Measurements from ENCODE around the gene LBP. TPM values are rescaled to one million over a fixed set of nuclear protein-coding genes. Genes with fewer than 3 reads are reported as not detected.

Gene LBP
- total RNA-seq, 1 donor from 2014 or later = not detected

GRCh38 chr20:38325167-38325566 lies 21.1 kb upstream of the LBP start:
- DNase-seq = no peak
- H3K36me3 Mint-ChIP-seq (ENCODE audit: unreplicated experiment) = no peaks in the 10 kb centered on the region
- H3K4me1 Mint-ChIP-seq (ENCODE audit: low read depth, unreplicated experiment) = no peaks in the 10 kb centered on the region
- no peaks in the 10 kb centered on the region for H3K9me3 Mint-ChIP-seq (ENCODE audit: unreplicated experiment)
- TF ChIP-seq CTCF (IDR thresholded peaks at IDR 0.05; ENCODE audit: partially characterized antibody, unreplicated experiment) = no peak
- H3K4me3 Mint-ChIP-seq (ENCODE audit: unreplicated experiment) = no peak overlapping the region
- no peak overlapping the region for H3K27ac Mint-ChIP-seq (ENCODE audit: unreplicated experiment)
- peaks cover 6% of the 10 kb centered on the region for H3K27me3 Mint-ChIP-seq (ENCODE audit: unreplicated experiment)

GRCh38 chr20:38325905-38326304 lies 20.4 kb upstream of the LBP start:
- no peak for TF ChIP-seq CTCF (IDR thresholded peaks at IDR 0.05; ENCODE audit: partially characterized antibody, unreplicated experiment)
- no peaks in the 10 kb centered on the region for H3K9me3 Mint-ChIP-seq (ENCODE audit: unreplicated experiment)
- H3K4me3 Mint-ChIP-seq (ENCODE audit: unreplicated experiment) = no peak overlapping the region
- no peak overlapping the region for H3K27ac Mint-ChIP-seq (ENCODE audit: unreplicated experiment)
- peaks cover 2% of the 10 kb centered on the region for H3K27me3 Mint-ChIP-seq (ENCODE audit: unreplicated experiment)
- H3K4me1 Mint-ChIP-seq (ENCODE audit: low read depth, unreplicated experiment) = no peaks in the 10 kb centered on the region
- DNase-seq = no peak
- no peaks in the 10 kb centered on the region for H3K36me3 Mint-ChIP-seq (ENCODE audit: unreplicated experiment)

GRCh38 chr20:38326309-38326708 lies 20.0 kb upstream of the LBP start:
- no peak for DNase-seq
- H3K9me3 Mint-ChIP-seq (ENCODE audit: unreplicated experiment) = no peaks in the 10 kb centered on the region
- no peak overlapping the region for H3K27ac Mint-ChIP-seq (ENCODE audit: unreplicated experiment)
- TF ChIP-seq CTCF (IDR thresholded peaks at IDR 0.05; ENCODE audit: partially characterized antibody, unreplicated experiment) = no peak
- no peaks in the 10 kb centered on the region for H3K36me3 Mint-ChIP-seq (ENCODE audit: unreplicated experiment)
- H3K4me3 Mint-ChIP-seq (ENCODE audit: unreplicated experiment) = no peak overlapping the region
- H3K27me3 Mint-ChIP-seq (ENCODE audit: unreplicated experiment) = peaks cover 2% of the 10 kb centered on the region
- H3K4me1 Mint-ChIP-seq (ENCODE audit: low read depth, unreplicated experiment) = no peaks in the 10 kb centered on the region

GRCh38 chr20:38330638-38331037 lies 15.6 kb upstream of the LBP start:
- H3K27ac Mint-ChIP-seq (ENCODE audit: unreplicated experiment) = no peak overlapping the region
- peaks cover 5% of the 10 kb centered on the region for H3K27me3 Mint-ChIP-seq (ENCODE audit: unreplicated experiment)
- peaks cover 3% of the 10 kb centered on the region for H3K9me3 Mint-ChIP-seq (ENCODE audit: unreplicated experiment)
- H3K4me1 Mint-ChIP-seq (ENCODE audit: low read depth, unreplicated experiment) = no peaks in the 10 kb centered on the region
- H3K36me3 Mint-ChIP-seq (ENCODE audit: unreplicated experiment) = no peaks in the 10 kb centered on the region
- no peak overlapping the region for H3K4me3 Mint-ChIP-seq (ENCODE audit: unreplicated experiment)
- no peak for DNase-seq
- no peak for TF ChIP-seq CTCF (IDR thresholded peaks at IDR 0.05; ENCODE audit: partially characterized antibody, unreplicated experiment)

GRCh38 chr20:38331245-38331644 lies 15.0 kb upstream of the LBP start:
- no peak for TF ChIP-seq CTCF (IDR thresholded peaks at IDR 0.05; ENCODE audit: partially characterized antibody, unreplicated experiment)
- H3K4me3 Mint-ChIP-seq (ENCODE audit: unreplicated experiment) = no peak overlapping the region
- DNase-seq = no peak
- no peaks in the 10 kb centered on the region for H3K36me3 Mint-ChIP-seq (ENCODE audit: unreplicated experiment)
- H3K9me3 Mint-ChIP-seq (ENCODE audit: unreplicated experiment) = peaks cover 3% of the 10 kb centered on the region
- H3K27me3 Mint-ChIP-seq (ENCODE audit: unreplicated experiment) = peaks cover 4% of the 10 kb centered on the region
- no peaks in the 10 kb centered on the region for H3K4me1 Mint-ChIP-seq (ENCODE audit: low read depth, unreplicated experiment)
- no peak overlapping the region for H3K27ac Mint-ChIP-seq (ENCODE audit: unreplicated experiment)
